K562 (cell line): ENCODE measurements around the gene PRKAG2. TPM values are rescaled to one million over a fixed set of nuclear protein-coding genes. Genes with fewer than 3 reads are reported as not detected.

ENCODE experiments used
- ATAC-seq: fragments of 200-7000 bp; cut with Tn5 transposase; 3 replicates; pipeline ENCODE4 v1.9.1; 2020; ENCODE audit warnings: moderate library complexity
- BruUV-seq: library from RNA; stranded (reverse); fragments of 400-500 nt; replicated peaks from 2 replicates; lab custom pipeline; 2021; lab: Mats Ljungman, UMichigan
- CTCF ChIA-PET: fragments of 300-600 bp; formaldehyde crosslinking; extraction: SDS; loops from one replicate; lab custom pipeline; 2021; ENCODE audit warnings: low intra/inter-chr PET ratio; lab: Yijun Ruan, JAX
- POLR2A ChIA-PET: fragments of 300-600, 350-650 bp; sonication (Branson Sonifier 250); formaldehyde crosslinking; extraction: SDS; loops from one replicate; lab custom pipeline; 2021; ENCODE audit warnings: antibody characterized with exemption, inconsistent platforms; lab: Yijun Ruan, JAX
- DNase-seq, 4 experiments: peaks; one replicate each; pipeline versions ENCODE4 v3.0.0 to v3.0.0-alpha.2; 2011 to 2018; ENCODE audit warnings: low spot score in 3 of 4, mixed read lengths in 3 of 4; ENCODE audit errors: extremely low read depth in 1 of 4
- FAIRE-seq: peaks from 2 replicates; lab custom pipeline; 2011; peaks lifted over from hg19 to GRCh38; lab: Jason Lieb, UNC
- H2AFZ ChIP-seq: 2 replicates; pipeline ENCODE4 v1.6.0; 2011; ENCODE audit warnings: low read depth, low read length, control low read depth, inconsistent platforms
- H3K27ac ChIP-seq: fragments of 200-600 bp; 3 replicates; pipeline ENCODE4 v1.8.0; 2011; ENCODE audit warnings: low read depth, mild to moderate bottlenecking, control low read depth, inconsistent platforms, low read length, moderate library complexity, mixed read lengths; ENCODE audit errors: extremely low read depth
- H3K27me3 ChIP-seq, 2 experiments: fragments of 300-600 bp in 1 of 2; 2 replicates in 1 of 2; 3 replicates in 1 of 2; pipeline versions ENCODE4 v1.6.0 to v1.8.0; 2011; ENCODE audit warnings: inconsistent platforms in 2 of 2, low read length in 2 of 2, mild to moderate bottlenecking in 1 of 2, mixed read lengths in 1 of 2, moderate library complexity in 1 of 2; ENCODE audit not compliant: control insufficient read depth in 2 of 2, insufficient read depth in 2 of 2
- H3K36me3 ChIP-seq: fragments of 300-600 bp; 3 replicates; pipeline ENCODE4 v1.8.0; 2011; ENCODE audit warnings: mild to moderate bottlenecking, low read length, inconsistent platforms; ENCODE audit not compliant: control insufficient read depth, insufficient read depth
- H3K4me1 ChIP-seq, 2 experiments: fragments of 200-600 bp in 1 of 2; replicated peaks in 1 of 2; 2 replicates in 1 of 2; 3 replicates in 1 of 2; pipeline versions ENCODE4 v1.5.1 to v1.8.0; 2011; ENCODE audit warnings: inconsistent platforms in 2 of 2, low read length in 2 of 2, mild to moderate bottlenecking in 1 of 2, mixed read lengths in 1 of 2, moderate library complexity in 1 of 2; ENCODE audit not compliant: control insufficient read depth in 2 of 2, insufficient read depth in 2 of 2
- H3K4me2 ChIP-seq: 2 replicates; pipeline ENCODE4 v1.6.1; 2011; ENCODE audit warnings: low read length, control low read depth, inconsistent platforms, mixed read lengths; ENCODE audit not compliant: insufficient read depth
- H3K4me3 ChIP-seq: fragments of 200-600 bp; sonication (generic), shearing (Covaris generic); 2 replicates; pipeline ENCODE4 v1.5.1; 2016; ENCODE audit warnings: control low read depth, inconsistent platforms
- H3K79me2 ChIP-seq: fragments of 200-600 bp; 3 replicates; pipeline ENCODE4 v1.8.0; 2011; ENCODE audit warnings: low read length, inconsistent platforms; ENCODE audit not compliant: control insufficient read depth, insufficient read depth
- H3K9ac ChIP-seq, 2 experiments: 2 replicates each; pipeline versions ENCODE4 v1.6.0 to v1.6.1; 2011; ENCODE audit warnings: low read depth in 2 of 2, low read length in 2 of 2, control low read depth in 1 of 2, inconsistent platforms in 1 of 2, mild to moderate bottlenecking in 1 of 2, mixed read lengths in 1 of 2; ENCODE audit not compliant: insufficient read depth in 1 of 2
- H3K9me1 ChIP-seq: one replicate; pipeline ENCODE4 v1.6.0; 2011; ENCODE audit warnings: inconsistent platforms, mild to moderate bottlenecking, low read length, moderate library complexity; ENCODE audit not compliant: control insufficient read depth, insufficient read depth
- H3K9me3 ChIP-seq: replicated peaks from 2 replicates; pipeline ENCODE4 v1.5.1; 2011; ENCODE audit warnings: low read depth, low read length, inconsistent platforms; ENCODE audit not compliant: control insufficient read depth, insufficient read depth
- H4K20me1 ChIP-seq: replicated peaks from 2 replicates; pipeline ENCODE4 v1.6.1; 2011; ENCODE audit warnings: low read length, inconsistent platforms, mixed read lengths; ENCODE audit not compliant: control insufficient read depth, insufficient read depth
- BCOR ChIP-seq: fragments of 450-650 bp; IDR thresholded peaks from 2 replicates; pipeline ENCODE4 v1.6.1; 2016
- CEBPB ChIP-seq: fragments of 450-650 bp; IDR thresholded peaks from 2 replicates; pipeline ENCODE4 v1.6.1; 2016; ENCODE audit warnings: missing genetic modification characterization, missing compliant biosample characterization
- MCM3 ChIP-seq: fragments of 450-650 bp; IDR thresholded peaks from 2 replicates; pipeline ENCODE4 v1.6.1; 2016
- NCOA6 ChIP-seq: fragments of 450-650 bp; IDR thresholded peaks from 2 replicates; pipeline ENCODE4 v1.6.1; 2017; ENCODE audit warnings: mild to moderate bottlenecking
- PHTF2 ChIP-seq: fragments of 250-450 bp; sonication (Bioruptor Pico); IDR thresholded peaks from 2 replicates; pipeline ENCODE4 v1.5.0; 2021; ENCODE audit warnings: mild to moderate bottlenecking
- PRMT5 ChIP-seq: sonication (generic); formaldehyde crosslinking; IDR thresholded peaks from 2 replicates; pipeline ENCODE4 v1.5.0; 2020; ENCODE audit warnings: missing genetic modification reagents
- PTTG1 ChIP-seq: fragments of 450-650 bp; IDR thresholded peaks from 2 replicates; pipeline ENCODE4 v1.6.1; 2016; ENCODE audit warnings: low read depth, mild to moderate bottlenecking, missing genetic modification characterization, missing compliant biosample characterization
- RBM15 ChIP-seq: fragments of 200-400 bp; formaldehyde crosslinking; IDR thresholded peaks from 2 replicates; pipeline ENCODE4 v1.6.1; 2018; ENCODE audit warnings: mild to moderate bottlenecking, low read length, moderate library complexity; ENCODE audit not compliant: insufficient read depth
- SP1 ChIP-seq: sonication (generic); formaldehyde crosslinking; IDR thresholded peaks from 2 replicates; pipeline ENCODE4 v1.8.1; 2022; ENCODE audit warnings: mild to moderate bottlenecking, missing genetic modification reagents
- ZFP1 ChIP-seq: fragments of 450-650 bp; formaldehyde crosslinking; IDR thresholded peaks from 2 replicates; pipeline ENCODE4 v1.4.0; 2020; ENCODE audit warnings: mild to moderate bottlenecking, mixed read lengths
- ZFP30 ChIP-seq: fragments of 250-450 bp; sonication (Bioruptor Pico); IDR thresholded peaks from 2 replicates; pipeline ENCODE4 v1.8.0; 2022; ENCODE audit warnings: moderate library complexity, mild to moderate bottlenecking, inconsistent platforms, borderline replicate concordance
- ZNF263 ChIP-seq: sonication (generic); formaldehyde crosslinking; IDR thresholded peaks from 2 replicates; pipeline ENCODE4 v1.8.0; 2022; ENCODE audit warnings: mild to moderate bottlenecking, missing genetic modification reagents, borderline replicate concordance
- ZNF431 ChIP-seq: sonication (generic); formaldehyde crosslinking; IDR thresholded peaks from 2 replicates; pipeline ENCODE4 v1.8.0; 2022; ENCODE audit warnings: mild to moderate bottlenecking, missing genetic modification reagents
- WGBS: fragments of 100-300 bp; shearing (Covaris generic); methylation state at CpG from one replicate; pipeline ENCODE4 v1.1.6; 2016; ENCODE audit warnings: low coverage, mixed read lengths; ENCODE audit not compliant: insufficient coverage; ENCODE audit errors: missing lambda C conversion rate; 5-methylcytosine and 5-hydroxymethylcytosine counted together
- in situ Hi-C: fragments of 300-500 bp; cut with MboI; formaldehyde crosslinking; loops from 4 replicates; pipeline ENCODE4 v1.15.0; 2018; ENCODE audit warnings: inconsistent platforms, mixed read lengths
- intact Hi-C: fragments of 100-400 bp; cut with micrococcal nuclease; formaldehyde crosslinking; loops from 2 replicates; pipeline ENCODE4 v1.14.2; 2022
- polyA plus RNA-seq, 8 experiments: library from polyadenylated mRNA; depleted of rRNA in 4 of 8; stranded (reverse) in 5 of 8; unstranded in 3 of 8; fragments of >200 nt; fragmentation: Nextera tagmentation in 2 of 8; fragmentation: Illumina TruSeq in 1 of 8; extraction: Ambion mirVana in 2 of 8; extraction: Trizol in 1 of 8; gene quantifications; 2 replicates each; pipeline versions ENCODE4 v1.2.1 to v1.2.3, GENCODE V29; 2011 to 2014; ENCODE audit warnings: inconsistent platforms in 1 of 8, missing spikeins in 1 of 8
- total RNA-seq, 7 experiments: library from RNA; depleted of rRNA in 6 of 7; stranded (reverse); fragments of >200 nt in 6 of 7; fragmentation: Illumina TruSeq in 2 of 7; extraction: Trizol in 2 of 7; gene quantifications; 2 replicates each; pipeline versions ENCODE4 v1.2.1 to v1.2.3, GENCODE V29; 2011 to 2021; ENCODE audit warnings: low replicate concordance in 1 of 7
- TF ChIP-seq, protein P1 (sequence below): fragments of 450-650 bp; IDR thresholded peaks from 2 replicates; pipeline ENCODE4 v1.7.0; 2016; ENCODE audit warnings: borderline replicate concordance
- TF ChIP-seq, protein P2 (sequence below): IDR thresholded peaks from 2 replicates; pipeline ENCODE4 v1.6.1; 2012; ENCODE audit warnings: low read depth, low read length, improper control_type of control experiment, borderline replicate concordance
- TF ChIP-seq, protein P3 (sequence below): fragments of 250-450 bp; sonication (Bioruptor Pico); IDR thresholded peaks from 2 replicates; pipeline ENCODE4 v1.4.0; 2020
- TF ChIP-seq, protein P4 (sequence below), 2 experiments: fragments of 450-650 bp in 1 of 2; sonication (generic) in 1 of 2; formaldehyde crosslinking in 1 of 2; IDR thresholded peaks in 1 of 2; conservative IDR thresholded peaks in 1 of 2; 2 replicates each; pipeline versions ENCODE4 v1.6.1 to v1.8.1; 2016 to 2023; ENCODE audit warnings: mild to moderate bottlenecking in 2 of 2, moderate library complexity in 2 of 2, inconsistent platforms in 1 of 2, missing genetic modification reagents in 1 of 2

PRKAG2 gene
- total and polyA plus RNA-seq, 9 of the 15 experiments (the other 6 are each of a cell fraction or from before 2014, with no cell fraction given): 0.99 to 5.6 (median 3.3) TPM

DNA sequence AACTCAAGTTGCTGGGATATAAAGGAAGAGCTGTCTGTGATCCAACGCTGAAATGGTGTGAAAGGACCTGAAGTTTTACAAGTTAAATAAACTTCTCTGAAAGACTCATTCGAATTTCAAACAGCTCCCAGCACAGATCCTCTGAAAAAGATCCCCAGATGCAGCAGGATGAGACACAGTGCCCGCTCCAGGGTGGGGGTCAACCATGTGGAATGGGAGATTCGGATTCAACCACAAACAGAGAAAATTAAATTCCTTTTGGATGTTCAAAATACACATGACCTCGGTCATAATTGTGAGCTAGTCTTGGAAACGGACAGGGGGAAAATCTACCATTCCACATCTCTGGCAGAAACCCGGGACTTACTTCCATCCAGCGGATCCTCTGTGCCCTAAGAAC, 119.6 kb downstream of the PRKAG2 start (continued):
- TF ChIP-seq, protein P1, sequence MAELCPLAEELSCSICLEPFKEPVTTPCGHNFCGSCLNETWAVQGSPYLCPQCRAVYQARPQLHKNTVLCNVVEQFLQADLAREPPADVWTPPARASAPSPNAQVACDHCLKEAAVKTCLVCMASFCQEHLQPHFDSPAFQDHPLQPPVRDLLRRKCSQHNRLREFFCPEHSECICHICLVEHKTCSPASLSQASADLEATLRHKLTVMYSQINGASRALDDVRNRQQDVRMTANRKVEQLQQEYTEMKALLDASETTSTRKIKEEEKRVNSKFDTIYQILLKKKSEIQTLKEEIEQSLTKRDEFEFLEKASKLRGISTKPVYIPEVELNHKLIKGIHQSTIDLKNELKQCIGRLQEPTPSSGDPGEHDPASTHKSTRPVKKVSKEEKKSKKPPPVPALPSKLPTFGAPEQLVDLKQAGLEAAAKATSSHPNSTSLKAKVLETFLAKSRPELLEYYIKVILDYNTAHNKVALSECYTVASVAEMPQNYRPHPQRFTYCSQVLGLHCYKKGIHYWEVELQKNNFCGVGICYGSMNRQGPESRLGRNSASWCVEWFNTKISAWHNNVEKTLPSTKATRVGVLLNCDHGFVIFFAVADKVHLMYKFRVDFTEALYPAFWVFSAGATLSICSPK: no peak
- no peak for TF ChIP-seq ZFP30 (CRISPR knock-in tag)
- TF ChIP-seq MCM3: no peak
- TF ChIP-seq BCOR: no peak
- no peak for TF ChIP-seq NCOA6
- no peak for TF ChIP-seq PHTF2 (CRISPR knock-in tag)
- TF ChIP-seq ZNF431 (CRISPR knock-in tag): no peak
- no peak for TF ChIP-seq SP1
- no peak for TF ChIP-seq RBM15

DNA sequence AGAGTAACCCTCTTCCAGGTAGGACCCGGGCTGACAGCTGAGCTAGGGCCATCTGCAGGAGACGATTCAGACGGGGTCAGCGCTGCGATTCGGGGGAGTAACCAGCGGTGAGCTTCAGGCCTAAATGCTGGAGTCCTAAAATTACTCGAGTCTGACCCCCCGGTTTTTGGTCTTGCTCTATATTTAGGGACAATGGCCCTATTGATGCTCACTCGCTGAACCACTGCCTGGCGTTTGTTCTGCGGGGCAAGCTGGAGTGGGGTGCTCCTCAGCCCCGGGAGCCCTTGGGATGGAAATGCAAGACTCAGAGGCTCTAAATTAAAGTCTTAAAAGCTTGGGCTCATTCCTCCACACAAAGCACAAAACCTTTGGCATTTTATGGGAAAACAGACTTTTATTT, 120.0 kb downstream of the PRKAG2 start:
- intact Hi-C loops (loop anchor here (5.0 kb wide), 1 partner anchor 305 kb away; no protein-coding TSS in a partner anchor), in situ Hi-C loops (no loop called here)
- no peaks in the 10 kb centered on the region for H3K79me2 ChIP-seq
- ATAC-seq: no peak
- POLR2A ChIA-PET: interaction anchor here (0.6 to 1.1 kb wide), 4 partner anchors 9 to 232 kb away, joined by 3 read pairs; no protein-coding TSS in a partner anchor
- no peak for DNase-seq
- no peaks in the 10 kb centered on the region for H3K36me3 ChIP-seq
- H2AFZ ChIP-seq: no peak overlapping the region
- H3K9me1 ChIP-seq: no peaks in the 10 kb centered on the region
- no TSS peak for BruUV-seq
- peaks cover 29 to 70% of the 10 kb centered on the region in 2 experiments; a peak in 4 of 5 replicates for H3K27me3 ChIP-seq
- H3K9ac ChIP-seq: no peak overlapping the region
- 0 out of 2 replicates have a peak, but pooled peaks cover 8% of the 10 kb centered on the region for H4K20me1 ChIP-seq
- no peak overlapping the region for H3K4me2 ChIP-seq
- WGBS: 2% methylated on average over 13 of the region's 13 CpGs
- no peak for FAIRE-seq
- CTCF ChIA-PET: interaction anchor here (0.6 to 3.6 kb wide), 3 partner anchors 30 to 442 kb away, joined by 3 to 19 read pairs (median 3); no protein-coding TSS in a partner anchor
- no peak overlapping the region for H3K4me3 ChIP-seq
- H3K27ac ChIP-seq: no peak overlapping the region
- H3K4me1 ChIP-seq: peaks cover 0 to 12% of the 10 kb centered on the region in 2 experiments; a peak in 3 of 5 replicates
- no peaks in the 10 kb centered on the region for H3K9me3 ChIP-seq
- TF ChIP-seq ZFP1 (CRISPR knock-in tag) (no peak), PRMT5 (CRISPR knock-in tag) (no peak), PTTG1 (tag) (no peak), ZNF263 (CRISPR knock-in tag) (no peak), CEBPB (no peak)
- TF ChIP-seq, protein P2, sequence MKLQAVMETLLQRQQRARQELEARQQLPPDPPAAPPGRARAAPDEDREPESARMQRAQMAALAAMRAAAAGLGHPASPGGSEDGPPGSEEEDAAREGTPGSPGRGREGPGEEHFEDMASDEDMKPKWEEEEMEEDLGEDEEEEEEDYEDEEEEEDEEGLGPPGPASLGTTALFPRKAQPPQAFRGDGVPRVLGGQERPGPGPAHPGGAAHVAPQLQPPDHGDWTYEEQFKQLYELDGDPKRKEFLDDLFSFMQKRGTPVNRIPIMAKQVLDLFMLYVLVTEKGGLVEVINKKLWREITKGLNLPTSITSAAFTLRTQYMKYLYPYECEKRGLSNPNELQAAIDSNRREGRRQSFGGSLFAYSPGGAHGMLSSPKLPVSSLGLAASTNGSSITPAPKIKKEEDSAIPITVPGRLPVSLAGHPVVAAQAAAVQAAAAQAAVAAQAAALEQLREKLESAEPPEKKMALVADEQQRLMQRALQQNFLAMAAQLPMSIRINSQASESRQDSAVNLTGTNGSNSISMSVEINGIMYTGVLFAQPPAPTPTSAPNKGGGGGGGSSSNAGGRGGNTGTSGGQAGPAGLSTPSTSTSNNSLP: no peak
- TF ChIP-seq, protein P3, sequence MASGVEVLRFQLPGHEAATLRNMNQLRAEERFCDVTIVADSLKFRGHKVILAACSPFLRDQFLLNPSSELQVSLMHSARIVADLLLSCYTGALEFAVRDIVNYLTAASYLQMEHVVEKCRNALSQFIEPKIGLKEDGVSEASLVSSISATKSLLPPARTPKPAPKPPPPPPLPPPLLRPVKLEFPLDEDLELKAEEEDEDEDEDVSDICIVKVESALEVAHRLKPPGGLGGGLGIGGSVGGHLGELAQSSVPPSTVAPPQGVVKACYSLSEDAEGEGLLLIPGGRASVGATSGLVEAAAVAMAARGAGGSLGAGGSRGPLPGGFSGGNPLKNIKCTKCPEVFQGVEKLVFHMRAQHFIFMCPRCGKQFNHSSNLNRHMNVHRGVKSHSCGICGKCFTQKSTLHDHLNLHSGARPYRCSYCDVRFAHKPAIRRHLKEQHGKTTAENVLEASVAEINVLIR (CRISPR knock-in tag): no peak
- TF ChIP-seq, protein P4, sequence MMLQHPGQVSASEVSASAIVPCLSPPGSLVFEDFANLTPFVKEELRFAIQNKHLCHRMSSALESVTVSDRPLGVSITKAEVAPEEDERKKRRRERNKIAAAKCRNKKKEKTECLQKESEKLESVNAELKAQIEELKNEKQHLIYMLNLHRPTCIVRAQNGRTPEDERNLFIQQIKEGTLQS (IDR thresholded peaks at IDR 0.05): no peak
- TF ChIP-seq, protein P4 (CRISPR knock-in tag; conservative IDR thresholded peaks at IDR 0.05): no peak
